HG02840 (cell line): ENCODE results near the gene MAPKAP1.

Experiments used
- ATAC-seq: cut with Tn5 transposase; IDR thresholded peaks from one replicate; pipeline ENCODE4 v1.9.1; 2021; ENCODE audit warnings: mild to moderate bottlenecking, moderate library complexity, moderate number of reproducible peaks; ENCODE audit not compliant: unreplicated experiment, low FRiP score

Gene MAPKAP1

GRCh38 chr9:125495172-125496119 lies 211.6 kb downstream of the MAPKAP1 start:
- no peak for ATAC-seq

- ATAC-seq, result no peak
Observed at GRCh38 chr9:125494653-125494915, 212.4 kb downstream of the MAPKAP1 start.

- no peak for ATAC-seq
Observed at GRCh38 chr9:125493881-125494652, 212.9 kb downstream of the MAPKAP1 start.

- no peak for ATAC-seq
Observed at GRCh38 chr9:125493384-125493783, 213.6 kb downstream of the MAPKAP1 start.

GRCh38 chr9:125492719-125493118 lies 214.3 kb downstream of the MAPKAP1 start:
- no peak for ATAC-seq

GRCh38 chr9:125487842-125488241 lies 219.2 kb downstream of the MAPKAP1 start:
- ATAC-seq, result no peak

GRCh38 chr9:125486576-125486975 lies 220.4 kb downstream of the MAPKAP1 start:
- no peak for ATAC-seq

- ATAC-seq, result no peak
Observed at GRCh38 chr9:125486152-125486508, 220.9 kb downstream of the MAPKAP1 start.

- ATAC-seq, result no peak
Observed at GRCh38 chr9:125485471-125486151, 221.4 kb downstream of the MAPKAP1 start.

GRCh38 chr9:125484350-125485282 lies 222.4 kb downstream of the MAPKAP1 start:
- ATAC-seq, result no peak

GRCh38 chr9:125483697-125484096 lies 223.3 kb downstream of the MAPKAP1 start:
- ATAC-seq, result no peak

- ATAC-seq, result no peak
Observed at GRCh38 chr9:125479846-125480615, 227.0 kb downstream of the MAPKAP1 start.

GRCh38 chr9:125477089-125477544 lies 229.9 kb downstream of the MAPKAP1 start:
- ATAC-seq, result no peak

- no peak for ATAC-seq
Observed at GRCh38 chr9:125476645-125477044, 230.4 kb downstream of the MAPKAP1 start.

GRCh38 chr9:125475385-125475784 lies 231.6 kb downstream of the MAPKAP1 start:
- no peak for ATAC-seq

GRCh38 chr9:125472926-125473701 lies 233.9 kb downstream of the MAPKAP1 start:
- ATAC-seq, result no peak

GRCh38 chr9:125472562-125472925 lies 234.5 kb downstream of the MAPKAP1 start:
- no peak for ATAC-seq

GRCh38 chr9:125470767-125471580 lies 236.0 kb downstream of the MAPKAP1 start:
- ATAC-seq, result no peak
